H9 (cell line): ENCODE results near the gene S100B. TPM values are rescaled to one million over a fixed set of nuclear protein-coding genes. Genes with fewer than 3 reads are reported as not detected.

Experiments
- DNase-seq: peaks from one replicate; pipeline ENCODE4 v3.0.0-alpha.2; 2017
- H2AFZ ChIP-seq: one replicate; pipeline ENCODE4 v1.6.1; 2013; ENCODE audit warnings: mild to moderate bottlenecking, low read length, control low read depth, moderate library complexity
- H2AK5ac ChIP-seq: 2 replicates; pipeline ENCODE4 v1.6.1; 2013; ENCODE audit warnings: low read length, control low read depth, mixed read lengths; ENCODE audit not compliant: insufficient read length
- H2BK120ac ChIP-seq: one replicate; pipeline ENCODE4 v1.6.1; 2013; ENCODE audit warnings: low read depth, mild to moderate bottlenecking, low read length, control low read depth, inconsistent platforms; ENCODE audit not compliant: poor library complexity, severe bottlenecking
- H2BK12ac ChIP-seq: 2 replicates; pipeline ENCODE4 v1.6.1; 2013; ENCODE audit warnings: low read length, control low read depth, mixed read lengths, low read depth; ENCODE audit not compliant: insufficient read length
- H2BK15ac ChIP-seq: 2 replicates; pipeline ENCODE4 v1.6.1; 2013; ENCODE audit warnings: low read depth, low read length, control low read depth
- H2BK20ac ChIP-seq: one replicate; pipeline ENCODE4 v1.6.1; 2013; ENCODE audit warnings: low read depth, mild to moderate bottlenecking, low read length, control low read depth, inconsistent platforms; ENCODE audit not compliant: poor library complexity, severe bottlenecking
- H2BK5ac ChIP-seq: 2 replicates; pipeline ENCODE4 v1.6.1; 2013; ENCODE audit warnings: low read length, control low read depth, mixed read lengths; ENCODE audit not compliant: insufficient read length
- H3K14ac ChIP-seq: 2 replicates; pipeline ENCODE4 v1.6.1; 2013; ENCODE audit warnings: low read length, control low read depth; ENCODE audit not compliant: insufficient read depth
- H3K18ac ChIP-seq: 2 replicates; pipeline ENCODE4 v1.6.1; 2013; ENCODE audit warnings: low read depth, mild to moderate bottlenecking, mixed read lengths, low read length, control low read depth; ENCODE audit not compliant: insufficient read length
- H3K23ac ChIP-seq: 2 replicates; pipeline ENCODE4 v1.6.1; 2013; ENCODE audit warnings: low read length, control low read depth, mixed read lengths, low read depth; ENCODE audit not compliant: insufficient read length
- H3K23me2 ChIP-seq: 2 replicates; pipeline ENCODE4 v1.6.1; 2013; ENCODE audit warnings: low read depth, mild to moderate bottlenecking, mixed read lengths, low read length, control low read depth; ENCODE audit not compliant: insufficient read length, poor library complexity, severe bottlenecking
- H3K27ac ChIP-seq: 2 replicates; pipeline ENCODE4 v1.5.1; 2013; ENCODE audit warnings: low read length, control low read depth, mixed read lengths, low read depth; ENCODE audit not compliant: insufficient read length
- H3K27me3 ChIP-seq: 2 replicates; pipeline ENCODE4 v1.6.1; 2013; ENCODE audit warnings: low read length, control low read depth, inconsistent platforms; ENCODE audit not compliant: insufficient read depth
- H3K4ac ChIP-seq: 2 replicates; pipeline ENCODE4 v1.6.1; 2013; ENCODE audit warnings: low read depth, mild to moderate bottlenecking, control low read depth, inconsistent platforms, low read length, moderate library complexity
- H3K4me1 ChIP-seq: 2 replicates; pipeline ENCODE4 v1.6.1; 2013; ENCODE audit warnings: low read length, control low read depth, inconsistent platforms; ENCODE audit not compliant: insufficient read depth
- H3K4me2 ChIP-seq: 2 replicates; pipeline ENCODE4 v1.6.1; 2013; ENCODE audit warnings: low read length, control low read depth, mixed read lengths; ENCODE audit not compliant: insufficient read length, insufficient read depth
- H3K56ac ChIP-seq: 2 replicates; pipeline ENCODE4 v1.6.1; 2013; ENCODE audit warnings: low read depth, mild to moderate bottlenecking, mixed read lengths, low read length, control low read depth; ENCODE audit not compliant: insufficient read length
- H3K79me1 ChIP-seq: 2 replicates; pipeline ENCODE4 v1.6.1; 2013; ENCODE audit warnings: low read depth, mild to moderate bottlenecking, moderate library complexity, low read length, control low read depth, inconsistent platforms; ENCODE audit not compliant: insufficient read depth, poor library complexity, severe bottlenecking
- H3K79me2 ChIP-seq: 2 replicates; pipeline ENCODE4 v1.6.1; 2013; ENCODE audit warnings: low read length, control low read depth, inconsistent platforms; ENCODE audit not compliant: insufficient read depth
- H3K9ac ChIP-seq: 2 replicates; pipeline ENCODE4 v1.6.1; 2013; ENCODE audit warnings: low read length, control low read depth, mixed read lengths; ENCODE audit not compliant: insufficient read length; ENCODE audit errors: extremely low read depth
- H3K9me3 ChIP-seq: one replicate; pipeline ENCODE4 v1.6.1; 2013; ENCODE audit warnings: low read depth, low read length, inconsistent platforms; ENCODE audit not compliant: control insufficient read depth
- H3T11ph ChIP-seq: one replicate; pipeline ENCODE4 v1.6.1; 2013; ENCODE audit warnings: mild to moderate bottlenecking, low read length, control low read depth, inconsistent platforms
- H4K20me1 ChIP-seq: one replicate; pipeline ENCODE4 v1.6.1; 2013; ENCODE audit not compliant: control insufficient read depth, insufficient read length, insufficient read depth
- H4K5ac ChIP-seq: 2 replicates; pipeline ENCODE4 v1.6.1; 2013; ENCODE audit warnings: low read depth, mild to moderate bottlenecking, mixed read lengths, low read length, control low read depth; ENCODE audit not compliant: insufficient read length
- H4K8ac ChIP-seq: replicated peaks from 2 replicates; pipeline ENCODE4 v1.6.1; 2013; ENCODE audit warnings: low read length, control low read depth, mixed read lengths, low read depth; ENCODE audit not compliant: insufficient read length
- H4K91ac ChIP-seq: 2 replicates; pipeline ENCODE4 v1.6.1; 2013; ENCODE audit warnings: low read depth, mild to moderate bottlenecking, moderate library complexity, mixed read lengths, low read length, control low read depth; ENCODE audit not compliant: insufficient read length
- H3K27ac Mint-ChIP-seq, 3 experiments: 2 replicates in 2 of 3; 3 replicates in 1 of 3; pipeline ENCODE4 v1.8.0; 2020 to 2021; ENCODE audit warnings: mixed read lengths in 3 of 3, mild to moderate bottlenecking in 1 of 3, moderate library complexity in 1 of 3
- H3K27me3 Mint-ChIP-seq: 2 replicates; pipeline ENCODE4 v1.8.0; 2021; ENCODE audit warnings: low read depth, mild to moderate bottlenecking, moderate library complexity, mixed read lengths
- H3K36me3 Mint-ChIP-seq, 3 experiments: 2 replicates in 2 of 3; 3 replicates in 1 of 3; pipeline ENCODE4 v1.8.0; 2020 to 2021; ENCODE audit warnings: low read depth in 3 of 3, mixed read lengths in 3 of 3; ENCODE audit not compliant: insufficient read depth in 1 of 3
- H3K4me1 Mint-ChIP-seq, 2 experiments: 2 replicates each; pipeline ENCODE4 v1.8.0; 2020; ENCODE audit warnings: mixed read lengths in 2 of 2
- H3K4me3 Mint-ChIP-seq, 2 experiments: 2 replicates in 1 of 2; 3 replicates in 1 of 2; pipeline ENCODE4 v1.8.0; 2020 to 2021; ENCODE audit warnings: mild to moderate bottlenecking in 2 of 2, mixed read lengths in 2 of 2, moderate library complexity in 1 of 2
- H3K9me3 Mint-ChIP-seq, 2 experiments: 2 replicates in 1 of 2; 3 replicates in 1 of 2; pipeline ENCODE4 v1.8.0; 2020; ENCODE audit warnings: mild to moderate bottlenecking in 2 of 2, mixed read lengths in 2 of 2, moderate library complexity in 1 of 2
- WGBS: extraction: QIAGEN DNeasy Blood & Tissue Kit; methylation state at CpG from one replicate; pipeline ENCODE4 v1.1.7; 2013; ENCODE audit warnings: missing lambda C conversion rate, low lambda C conversion rate, mixed read lengths; ENCODE audit not compliant: insufficient read length; ENCODE audit errors: extremely low coverage; 5-methylcytosine and 5-hydroxymethylcytosine counted together
- total RNA-seq: library from RNA; stranded (reverse); gene quantifications from 2 replicates; pipeline ENCODE4 v1.2.1, GENCODE V29; 2021
- TF ChIP-seq, protein P1 (sequence below): fragments of 200-600 bp; sonication (generic); conservative IDR thresholded peaks from 3 replicates; pipeline ENCODE4 v1.8.0; 2021; ENCODE audit warnings: antibody characterized with exemption, mild to moderate bottlenecking

The S100B gene
- total RNA-seq, 1 experiment from 2014 or later, result 0.26 TPM

DNA sequence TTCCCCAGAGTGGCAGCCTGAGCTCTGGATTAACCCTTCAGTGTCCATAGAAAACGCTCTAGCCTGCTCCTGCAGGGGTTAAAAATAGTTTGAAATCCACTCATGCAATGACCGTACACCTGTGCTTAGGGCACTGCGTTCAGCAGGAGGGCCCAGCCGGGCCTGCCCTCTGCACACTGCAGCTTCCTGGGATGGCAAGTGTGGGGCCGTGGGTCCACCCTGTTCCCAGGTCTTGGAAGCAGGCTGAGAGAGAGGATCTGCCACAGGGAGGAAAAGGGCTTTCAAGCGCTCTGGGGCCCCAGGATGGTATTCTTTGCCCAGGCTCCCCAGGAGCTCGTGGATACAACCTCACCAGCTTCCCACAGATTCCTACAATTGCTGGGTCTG is 1.5 kb upstream of the S100B start:
- peaks cover 10% of the 10 kb centered on the region for H3K27me3 Mint-ChIP-seq

More for the DNA sequence above, 1.5 kb upstream of the S100B start:
- Histone ChIP-seq H4K8ac (no peak overlapping the region), H3K56ac (no peak overlapping the region), H3K4ac (no peak overlapping the region), H2AK5ac (no peak overlapping the region), H3K4me1 (no peaks in the 10 kb centered on the region), H3K27ac (no peak overlapping the region), H3T11ph (no peak overlapping the region), H3K18ac (no peak overlapping the region), H3K79me2 (no peaks in the 10 kb centered on the region), H3K27me3 (no peaks in the 10 kb centered on the region), H3K9ac (no peak overlapping the region), H3K23ac (no peak overlapping the region), H3K23me2 (no peaks in the 10 kb centered on the region), H2BK15ac (no peak overlapping the region), H3K9me3 (no peaks in the 10 kb centered on the region), H3K4me2 (no peak overlapping the region), H2AFZ (no peak overlapping the region), H3K79me1 (no peaks in the 10 kb centered on the region), H3K14ac (no peak overlapping the region), H4K5ac (no peak overlapping the region), H2BK20ac (no peak overlapping the region), H4K91ac (no peak overlapping the region), H2BK12ac (no peak overlapping the region), H4K20me1 (no peaks in the 10 kb centered on the region), H2BK5ac (no peak overlapping the region), H2BK120ac (no peak overlapping the region)
- no CpG with 5 or more reads among the region's 7 CpGs for WGBS
- no peak overlapping the region for H3K4me3 Mint-ChIP-seq
- no peak overlapping the region for H3K27ac Mint-ChIP-seq
- no peak for DNase-seq
- TF ChIP-seq, protein P1, sequence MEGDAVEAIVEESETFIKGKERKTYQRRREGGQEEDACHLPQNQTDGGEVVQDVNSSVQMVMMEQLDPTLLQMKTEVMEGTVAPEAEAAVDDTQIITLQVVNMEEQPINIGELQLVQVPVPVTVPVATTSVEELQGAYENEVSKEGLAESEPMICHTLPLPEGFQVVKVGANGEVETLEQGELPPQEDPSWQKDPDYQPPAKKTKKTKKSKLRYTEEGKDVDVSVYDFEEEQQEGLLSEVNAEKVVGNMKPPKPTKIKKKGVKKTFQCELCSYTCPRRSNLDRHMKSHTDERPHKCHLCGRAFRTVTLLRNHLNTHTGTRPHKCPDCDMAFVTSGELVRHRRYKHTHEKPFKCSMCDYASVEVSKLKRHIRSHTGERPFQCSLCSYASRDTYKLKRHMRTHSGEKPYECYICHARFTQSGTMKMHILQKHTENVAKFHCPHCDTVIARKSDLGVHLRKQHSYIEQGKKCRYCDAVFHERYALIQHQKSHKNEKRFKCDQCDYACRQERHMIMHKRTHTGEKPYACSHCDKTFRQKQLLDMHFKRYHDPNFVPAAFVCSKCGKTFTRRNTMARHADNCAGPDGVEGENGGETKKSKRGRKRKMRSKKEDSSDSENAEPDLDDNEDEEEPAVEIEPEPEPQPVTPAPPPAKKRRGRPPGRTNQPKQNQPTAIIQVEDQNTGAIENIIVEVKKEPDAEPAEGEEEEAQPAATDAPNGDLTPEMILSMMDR, result no peak
- H3K36me3 Mint-ChIP-seq, result no peaks in the 10 kb centered on the region; a peak in 1 of 7 replicates
- H3K9me3 Mint-ChIP-seq, result peaks cover 8 to 15% of the 10 kb centered on the region in 2 experiments; a peak in 4 of 5 replicates
- H3K4me1 Mint-ChIP-seq, result peaks cover 16 to 32% of the 10 kb centered on the region in 2 experiments
